ENCODE results near the gene INPP5B.

INPP5B gene

GRCh38 chr1:37925316-37925715 lies 21.5 kb downstream of the INPP5B start:
- ChIA-PET CTCF (interaction anchor here (0.9 to 3.0 kb wide), 3 partner anchors 11 to 66 kb away, joined by 4 to 10 read pairs (median 9); partner anchors contain the start of gene MTF1), POLR2A (no interaction called here)
- no peak for TF ChIP-seq CTCF (IDR thresholded peaks at IDR 0.05; ENCODE audit: insufficient read depth, low read length, missing control alignments)
- H3K4me3 ChIP-seq (ENCODE audit: low read depth, low read length), result no peak overlapping the region
- DNase-seq (ENCODE audit: low read depth, low spot score), result no peak

GRCh38 chr1:37923551-37923889 lies 23.3 kb downstream of the INPP5B start:
- no peak for TF ChIP-seq CTCF (IDR thresholded peaks at IDR 0.05; ENCODE audit: insufficient read depth, low read length, missing control alignments)
- POLR2A ChIA-PET, result no interaction called here
- no peak for DNase-seq (ENCODE audit: low read depth, low spot score)
- H3K4me3 ChIP-seq (ENCODE audit: low read depth, low read length), result no peak overlapping the region
- CTCF ChIA-PET, result interaction anchor here (0.7 kb wide), 1 partner anchor 21 kb away, joined by 4 read pairs; no protein-coding TSS in a partner anchor

GRCh38 chr1:37922767-37923550 lies 23.9 kb downstream of the INPP5B start:
- DNase-seq (ENCODE audit: low read depth, low spot score), result no peak
- CTCF ChIA-PET, result interaction anchor here (0.7 to 1.8 kb wide), 5 partner anchors 9 to 63 kb away, joined by 3 to 5 read pairs (median 4); no protein-coding TSS in a partner anchor
- POLR2A ChIA-PET, result interaction anchor here (0.9 kb wide), 1 partner anchor 8 kb away, joined by 4 read pairs; no protein-coding TSS in a partner anchor
- H3K4me3 ChIP-seq (ENCODE audit: low read depth, low read length), result no peak overlapping the region
- TF ChIP-seq CTCF (IDR thresholded peaks at IDR 0.05; ENCODE audit: insufficient read depth, low read length, missing control alignments), result no peak

- no peak overlapping the region for H3K4me3 ChIP-seq (ENCODE audit: low read depth, low read length)
- ChIA-PET CTCF (no interaction called here), POLR2A (no interaction called here)
- no peak for DNase-seq (ENCODE audit: low read depth, low spot score)
- TF ChIP-seq CTCF (IDR thresholded peaks at IDR 0.05; ENCODE audit: insufficient read depth, low read length, missing control alignments), result peak; percentile 45
These were observed 27.6 kb downstream of the INPP5B start for GRCh38 chr1:37919277-37919676.

- POLR2A ChIA-PET, result no interaction called here
- TF ChIP-seq CTCF (IDR thresholded peaks at IDR 0.05; ENCODE audit: insufficient read depth, low read length, missing control alignments), result no peak
- CTCF ChIA-PET, result interaction anchor here (0.6 to 2.4 kb wide), 4 partner anchors 15 to 55 kb away, joined by 3 to 13 read pairs (median 4); partner anchors contain the start of gene MTF1
- no peak overlapping the region for H3K4me3 ChIP-seq (ENCODE audit: low read depth, low read length)
- DNase-seq (ENCODE audit: low read depth, low spot score), result no peak
These were observed 31.3 kb downstream of the INPP5B start for GRCh38 chr1:37915476-37916093.

Measured in AG04449 (cell line).